Keratinocyte (primary cell): Measurements from ENCODE around the gene TEX51. TPM values are rescaled to one million over a fixed set of nuclear protein-coding genes. Genes with fewer than 3 reads are reported as not detected.

Source experiments
- DNase-seq: peaks from one replicate; pipeline ENCODE4 v3.0.0-alpha.2; 2011; ENCODE audit warnings: low read depth, missing footprints, low spot score
- FAIRE-seq: peaks from 2 replicates; lab custom pipeline; 2011; peaks lifted over from hg19 to GRCh38; lab: Jason Lieb, UNC
- H2AFZ ChIP-seq: 2 replicates; pipeline ENCODE4 v1.6.0; 2012; ENCODE audit warnings: low read length, control low read depth, inconsistent platforms; ENCODE audit not compliant: control insufficient read depth
- H3K27ac ChIP-seq: 2 replicates; pipeline ENCODE4 v1.5.1; 2011; ENCODE audit warnings: low read length; ENCODE audit not compliant: control insufficient read depth, insufficient read depth
- H3K27me3 ChIP-seq: 3 replicates; pipeline ENCODE4 v1.6.0; 2011; ENCODE audit warnings: low read length; ENCODE audit not compliant: control insufficient read depth, insufficient read depth; ENCODE audit errors: extremely low read depth
- H3K36me3 ChIP-seq, 2 experiments: 2 replicates in 1 of 2; 3 replicates in 1 of 2; pipeline ENCODE4 v1.5.1; 2011; ENCODE audit warnings: low read length in 2 of 2, mild to moderate bottlenecking in 1 of 2; ENCODE audit not compliant: control insufficient read depth in 2 of 2, insufficient read depth in 2 of 2; ENCODE audit errors: extremely low read depth in 1 of 2
- H3K4me1 ChIP-seq: 3 replicates; pipeline ENCODE4 v1.5.1; 2011; ENCODE audit warnings: low read length; ENCODE audit not compliant: control insufficient read depth, insufficient read depth; ENCODE audit errors: extremely low read depth
- H3K4me2 ChIP-seq: 3 replicates; pipeline ENCODE4 v1.6.0; 2011; ENCODE audit warnings: low read depth, low read length; ENCODE audit not compliant: control insufficient read depth, insufficient read depth; ENCODE audit errors: extremely low read depth
- H3K4me3 ChIP-seq, 3 experiments: fragments of 200-600 bp in 1 of 3; sonication (generic) in 1 of 3; 2 replicates in 2 of 3; 3 replicates in 1 of 3; pipeline ENCODE4 v1.5.1; 2011 to 2016; ENCODE audit warnings: low read length in 3 of 3, mild to moderate bottlenecking in 3 of 3, control low read depth in 2 of 3, inconsistent platforms in 1 of 3, low read depth in 1 of 3, mixed read lengths in 1 of 3, mixed run types in 1 of 3, moderate library complexity in 1 of 3; ENCODE audit not compliant: control insufficient read depth in 2 of 3, insufficient read depth in 2 of 3; ENCODE audit errors: extremely low read depth in 1 of 3
- H3K79me2 ChIP-seq: 2 replicates; pipeline ENCODE4 v1.6.0; 2012; ENCODE audit warnings: low read length; ENCODE audit not compliant: control insufficient read depth, insufficient read depth
- H3K9ac ChIP-seq: 3 replicates; pipeline ENCODE4 v1.6.0; 2011; ENCODE audit warnings: low read length; ENCODE audit not compliant: control insufficient read depth, insufficient read depth; ENCODE audit errors: extremely low read depth
- H3K9me1 ChIP-seq: 3 replicates; pipeline ENCODE4 v1.6.0; 2011; ENCODE audit warnings: low read length; ENCODE audit not compliant: control insufficient read depth, insufficient read depth; ENCODE audit errors: extremely low read depth
- H3K9me3 ChIP-seq: 2 replicates; pipeline ENCODE4 v1.5.1; 2012; ENCODE audit warnings: low read depth, low read length; ENCODE audit not compliant: control insufficient read depth
- H4K20me1 ChIP-seq: 3 replicates; pipeline ENCODE4 v1.6.0; 2011; ENCODE audit warnings: low read length; ENCODE audit not compliant: control insufficient read depth, insufficient read depth; ENCODE audit errors: extremely low read depth
- CTCF ChIP-seq, 3 experiments: IDR thresholded peaks in 1 of 3; conservative IDR thresholded peaks in 1 of 3; optimal IDR thresholded peaks in 1 of 3; 2 replicates in 2 of 3; 3 replicates in 1 of 3; pipeline versions ENCODE3 to v1.5.1; 2011; ENCODE audit warnings: low read length in 3 of 3, mild to moderate bottlenecking in 3 of 3, moderate library complexity in 2 of 3, control low read depth in 1 of 3, inconsistent platforms in 1 of 3; ENCODE audit not compliant: insufficient read depth in 2 of 3; ENCODE audit errors: extremely low read depth in 1 of 3
- EZH2 ChIP-seq: IDR thresholded peaks from one replicate; pipeline ENCODE4 v1.6.1; 2012; ENCODE audit warnings: inconsistent platforms, mild to moderate bottlenecking, low read length, moderate library complexity
- dilution Hi-C: fragments of 300-500 bp; cut with MboI; formaldehyde crosslinking; loops from one replicate; pipeline ENCODE4 v1.7.0; 2020; ENCODE audit warnings: low sequenced_read_pairs; ENCODE audit not compliant: extremely low pct_ligation_motif_present
- polyA plus RNA-seq, 5 experiments: library from polyadenylated mRNA; depleted of rRNA in 3 of 5; stranded (reverse) in 3 of 5; stranded (forward) in 1 of 5; unstranded in 1 of 5; fragments of >200 nt; gene quantifications; 1 replicate in 1 of 5; 2 replicates in 3 of 5; 3 replicates in 1 of 5; pipeline versions ENCODE4 v1.2.1 to v1.2.3, GENCODE V29; 2011 to 2012; ENCODE audit warnings: missing spikeins in 2 of 5, low read depth in 1 of 5, low replicate concordance in 1 of 5

The TEX51 gene
- polyA plus RNA-seq, 1 donor (not counting 4 experiments of a cell fraction or from before 2014, with no cell fraction given), result not detected

DNA sequence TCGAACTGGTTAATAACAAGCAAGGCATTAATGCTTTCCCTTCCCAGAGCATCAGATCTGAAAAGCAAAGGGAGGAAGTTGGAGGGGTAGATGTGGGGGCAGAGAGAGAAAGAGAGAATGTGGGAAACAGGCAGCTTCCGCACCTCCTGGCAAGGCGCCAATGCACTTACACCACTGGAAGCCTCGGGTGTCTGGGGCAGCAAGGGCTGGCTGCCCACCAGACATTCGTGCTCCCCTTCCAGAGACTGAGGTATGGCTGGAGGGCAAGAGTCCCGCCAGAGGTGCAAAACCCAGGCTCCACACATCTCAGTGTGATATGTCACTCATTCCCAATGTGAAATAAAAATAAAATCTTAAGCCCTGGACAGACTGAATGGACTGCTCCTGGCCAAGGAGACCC, 46.4 kb downstream of the TEX51 start:
- no peaks in the 10 kb centered on the region for H3K9me3 ChIP-seq
- no peaks in the 10 kb centered on the region for H3K4me1 ChIP-seq
- H3K27ac ChIP-seq, result no peak overlapping the region
- H3K27me3 ChIP-seq, result no peaks in the 10 kb centered on the region
- H3K9ac ChIP-seq, result no peak overlapping the region
- H2AFZ ChIP-seq, result no peak overlapping the region
- H3K36me3 ChIP-seq, result no peaks in the 10 kb centered on the region
- TF ChIP-seq EZH2, result no peak
- dilution Hi-C loops, result no loop called here
- DNase-seq (no peak), FAIRE-seq (no peak)
- H3K9me1 ChIP-seq, result no peaks in the 10 kb centered on the region
- no peaks in the 10 kb centered on the region for H3K79me2 ChIP-seq
- H4K20me1 ChIP-seq, result no peaks in the 10 kb centered on the region
- no peak overlapping the region for H3K4me2 ChIP-seq
- no peak overlapping the region for H3K4me3 ChIP-seq

DNA sequence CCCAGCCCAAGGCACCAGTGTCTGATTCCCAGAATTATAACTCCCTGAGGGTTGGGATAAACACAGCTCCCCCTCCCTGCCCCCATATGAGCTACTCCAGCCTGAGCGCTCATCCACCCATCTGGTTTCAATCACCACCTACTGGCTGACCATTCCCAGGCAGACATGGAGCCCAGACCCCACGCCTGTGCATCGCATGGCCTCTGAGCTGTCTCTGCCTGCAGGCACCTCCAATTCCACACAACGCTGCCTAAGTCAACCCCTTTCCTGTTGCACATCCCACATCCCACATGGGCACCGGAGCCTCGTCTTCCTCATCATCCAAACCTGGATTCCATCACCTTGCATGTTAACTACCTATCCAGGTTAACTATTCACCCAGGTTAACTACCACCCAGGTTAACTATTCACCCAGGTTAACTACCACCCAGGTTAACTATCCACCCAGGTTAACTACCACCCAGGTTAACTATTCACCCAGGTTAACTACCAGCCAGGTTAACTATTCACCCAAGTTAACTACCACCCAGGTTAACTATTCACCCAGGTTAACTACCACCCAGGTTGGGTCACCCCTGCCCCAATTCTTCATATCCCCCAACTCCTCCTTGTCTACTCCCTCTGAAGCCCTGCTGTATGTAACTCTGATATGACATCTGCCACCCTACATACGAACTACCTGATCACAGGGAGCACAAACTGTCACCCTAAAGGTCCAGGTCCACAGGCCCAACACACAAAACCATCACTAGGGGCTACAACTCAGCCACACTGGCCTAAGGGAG, 47.8 kb downstream of the TEX51 start:
- dilution Hi-C loops, result no loop called here
- H3K9me3 ChIP-seq, result no peaks in the 10 kb centered on the region
- no peak overlapping the region for H3K4me3 ChIP-seq
- no peaks in the 10 kb centered on the region for H3K79me2 ChIP-seq
- no peak overlapping the region for H3K4me2 ChIP-seq
- H3K9ac ChIP-seq, result no peak overlapping the region
- DNase-seq (no peak), FAIRE-seq (no peak)
- no peaks in the 10 kb centered on the region for H4K20me1 ChIP-seq
- TF ChIP-seq CTCF (optimal IDR thresholded peaks at IDR 0.05 in 1 of 3, IDR thresholded peaks at IDR 0.05 in 1 of 3, conservative IDR thresholded peaks at IDR 0.05 in 1 of 3; ENCODE audit: extremely low read depth in 1 of 3, insufficient read depth in 2 of 3, low read length in 3 of 3), result no peak
- no peak for TF ChIP-seq EZH2
- no peak overlapping the region for H3K27ac ChIP-seq
- no peaks in the 10 kb centered on the region for H3K36me3 ChIP-seq
- no peaks in the 10 kb centered on the region for H3K4me1 ChIP-seq
- H3K27me3 ChIP-seq, result no peaks in the 10 kb centered on the region
- no peak overlapping the region for H2AFZ ChIP-seq
- no peaks in the 10 kb centered on the region for H3K9me1 ChIP-seq

DNA sequence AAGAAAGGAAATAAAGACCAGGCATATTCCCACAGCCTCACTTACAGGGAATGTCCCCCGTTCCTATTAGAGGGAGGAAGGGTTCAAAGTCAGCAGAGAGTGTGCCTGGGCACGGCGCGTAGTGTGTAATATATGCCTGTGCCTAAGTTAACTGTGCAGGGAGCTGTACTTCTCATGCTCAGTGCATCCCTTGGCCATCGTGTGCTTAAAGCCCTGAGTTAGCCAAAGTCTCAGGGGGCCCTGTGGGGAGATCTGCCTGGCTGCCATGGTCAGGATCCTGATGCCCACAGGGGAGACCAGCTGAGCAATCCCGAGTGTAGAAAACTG, 48.4 kb downstream of the TEX51 start:
- Histone ChIP-seq H3K4me1 (no peaks in the 10 kb centered on the region), H3K79me2 (no peaks in the 10 kb centered on the region), H3K27me3 (no peaks in the 10 kb centered on the region), H2AFZ (no peak overlapping the region), H4K20me1 (no peaks in the 10 kb centered on the region), H3K4me3 (no peak overlapping the region), H3K9me1 (no peaks in the 10 kb centered on the region), H3K4me2 (no peak overlapping the region), H3K27ac (no peak overlapping the region), H3K9ac (no peak overlapping the region), H3K36me3 (no peaks in the 10 kb centered on the region), H3K9me3 (no peaks in the 10 kb centered on the region)
- DNase-seq (no peak), FAIRE-seq (no peak)
- TF ChIP-seq CTCF (optimal IDR thresholded peaks at IDR 0.05 in 1 of 3, IDR thresholded peaks at IDR 0.05 in 1 of 3, conservative IDR thresholded peaks at IDR 0.05 in 1 of 3; ENCODE audit: extremely low read depth in 1 of 3, insufficient read depth in 2 of 3, low read length in 3 of 3) (no peak), EZH2 (no peak)
- dilution Hi-C loops, result no loop called here
